A673 (cell line): ENCODE measurements around the gene RAPGEF2. TPM values are rescaled to one million over a fixed set of nuclear protein-coding genes. Genes with fewer than 3 reads are reported as not detected.

ENCODE experiments used
- BruUV-seq: library from RNA; stranded (reverse); fragments of 400-500 nt; replicated peaks from 2 replicates; lab custom pipeline; 2021; lab: Mats Ljungman, UMichigan
- CTCF ChIA-PET: fragments of 300-600 bp; sonication (Branson Sonifier 250); formaldehyde crosslinking; loops from one replicate; lab custom pipeline; 2022; ENCODE audit warnings: antibody characterized with exemption; lab: Charles Lee
- POLR2A ChIA-PET: fragments of 300-600 bp; sonication (Branson Sonifier 250); formaldehyde crosslinking; loops from one replicate; lab custom pipeline; 2022; ENCODE audit warnings: antibody characterized with exemption; ENCODE audit not compliant: low non-redundant PET; lab: Charles Lee
- DNase-seq: peaks from one replicate; pipeline ENCODE4 v3.0.0-alpha.2; 2015; ENCODE audit warnings: low spot score
- H3K27ac ChIP-seq: fragments of 200-600 bp; sonication (generic); 2 replicates; pipeline ENCODE4 v1.5.1; 2016; ENCODE audit warnings: mixed run types, low read depth, mild to moderate bottlenecking, mixed read lengths, antibody characterized with exemption, low read length; ENCODE audit not compliant: poor library complexity, severe bottlenecking
- H3K27me3 ChIP-seq: fragments of 200-600 bp; sonication (generic); replicated peaks from 2 replicates; pipeline ENCODE4 v1.6.1; 2017; ENCODE audit warnings: mixed run types, low read depth, mild to moderate bottlenecking, mixed read lengths, antibody characterized with exemption, low read length; ENCODE audit not compliant: insufficient read depth, poor library complexity
- H3K36me3 ChIP-seq: fragments of 200-600 bp; sonication (generic); 2 replicates; pipeline ENCODE4 v1.6.1; 2016; ENCODE audit warnings: mixed run types, mild to moderate bottlenecking, mixed read lengths, antibody characterized with exemption, low read length; ENCODE audit not compliant: insufficient read depth, poor library complexity, severe bottlenecking
- H3K4me1 ChIP-seq: fragments of 200-600 bp; sonication (generic); 2 replicates; pipeline ENCODE4 v1.6.1; 2017; ENCODE audit warnings: mixed run types, mild to moderate bottlenecking, mixed read lengths, antibody characterized with exemption, low read length; ENCODE audit not compliant: insufficient read depth, poor library complexity, severe bottlenecking
- H3K4me3 ChIP-seq: fragments of 200-600 bp; sonication (generic); 2 replicates; pipeline ENCODE4 v1.5.1; 2016; ENCODE audit warnings: low read depth, mixed run types, mild to moderate bottlenecking, mixed read lengths, low read length; ENCODE audit not compliant: poor library complexity, severe bottlenecking
- H3K9me3 ChIP-seq: fragments of 200-600 bp; sonication (generic); 2 replicates; pipeline ENCODE4 v1.6.1; 2016; ENCODE audit warnings: mixed run types, low read depth, mild to moderate bottlenecking, mixed read lengths, antibody characterized with exemption, low read length; ENCODE audit not compliant: poor library complexity, severe bottlenecking
- EZH2 ChIP-seq: fragments of 200-600 bp; sonication (generic); IDR thresholded peaks from 2 replicates; pipeline ENCODE4 v1.6.1; 2017; ENCODE audit warnings: borderline replicate concordance, low read depth, mild to moderate bottlenecking, mixed read lengths, antibody characterized with exemption, low read length; ENCODE audit not compliant: poor library complexity, severe bottlenecking
- intact Hi-C: fragments of 100-400 bp; cut with micrococcal nuclease; formaldehyde crosslinking; loops from one replicate; pipeline ENCODE4 v1.10.0; 2022; ENCODE audit not compliant: unreplicated experiment
- total RNA-seq: library from RNA; stranded (reverse); gene quantifications from 2 replicates; pipeline ENCODE4 v1.2.3, GENCODE V29; 2021
- TF ChIP-seq, protein P1 (sequence below): fragments of 300-800, 200-600 bp; sonication (generic); conservative IDR thresholded peaks from 2 replicates; pipeline ENCODE4 v1.5.1; 2017; ENCODE audit warnings: low read depth, mild to moderate bottlenecking, antibody characterized with exemption, low read length, moderate library complexity, mixed read lengths

Gene RAPGEF2
- total RNA-seq, 1 experiment from 2014 or later, result 31.9 TPM

GRCh38 chr4:159077702-159078495, 25.0 kb upstream of the RAPGEF2 start:
- CTCF ChIA-PET, result no interaction called here
- H3K27ac ChIP-seq, result no peak overlapping the region
- TF ChIP-seq, protein P1, sequence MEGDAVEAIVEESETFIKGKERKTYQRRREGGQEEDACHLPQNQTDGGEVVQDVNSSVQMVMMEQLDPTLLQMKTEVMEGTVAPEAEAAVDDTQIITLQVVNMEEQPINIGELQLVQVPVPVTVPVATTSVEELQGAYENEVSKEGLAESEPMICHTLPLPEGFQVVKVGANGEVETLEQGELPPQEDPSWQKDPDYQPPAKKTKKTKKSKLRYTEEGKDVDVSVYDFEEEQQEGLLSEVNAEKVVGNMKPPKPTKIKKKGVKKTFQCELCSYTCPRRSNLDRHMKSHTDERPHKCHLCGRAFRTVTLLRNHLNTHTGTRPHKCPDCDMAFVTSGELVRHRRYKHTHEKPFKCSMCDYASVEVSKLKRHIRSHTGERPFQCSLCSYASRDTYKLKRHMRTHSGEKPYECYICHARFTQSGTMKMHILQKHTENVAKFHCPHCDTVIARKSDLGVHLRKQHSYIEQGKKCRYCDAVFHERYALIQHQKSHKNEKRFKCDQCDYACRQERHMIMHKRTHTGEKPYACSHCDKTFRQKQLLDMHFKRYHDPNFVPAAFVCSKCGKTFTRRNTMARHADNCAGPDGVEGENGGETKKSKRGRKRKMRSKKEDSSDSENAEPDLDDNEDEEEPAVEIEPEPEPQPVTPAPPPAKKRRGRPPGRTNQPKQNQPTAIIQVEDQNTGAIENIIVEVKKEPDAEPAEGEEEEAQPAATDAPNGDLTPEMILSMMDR, result no peak
- no peak for TF ChIP-seq EZH2
- H3K36me3 ChIP-seq, result no peaks in the 10 kb centered on the region
- H3K9me3 ChIP-seq, result no peaks in the 10 kb centered on the region
- H3K27me3 ChIP-seq, result no peaks in the 10 kb centered on the region
- intact Hi-C loops, result no loop called here
- POLR2A ChIA-PET, result no interaction called here
- H3K4me3 ChIP-seq, result no peak overlapping the region
- peak; percentile 76 for DNase-seq
- no TSS peak for BruUV-seq
- no peaks in the 10 kb centered on the region for H3K4me1 ChIP-seq

- TF ChIP-seq, protein P1, result no peak
- TF ChIP-seq EZH2, result no peak
- Histone ChIP-seq H3K4me1 (no peaks in the 10 kb centered on the region), H3K4me3 (no peak overlapping the region), H3K36me3 (no peaks in the 10 kb centered on the region), H3K9me3 (no peaks in the 10 kb centered on the region), H3K27me3 (no peaks in the 10 kb centered on the region), H3K27ac (no peak overlapping the region)
- ChIA-PET POLR2A (no interaction called here), CTCF (no interaction called here)
- no peak for DNase-seq
- no TSS peak for BruUV-seq
- intact Hi-C loops, result no loop called here
Measured at GRCh38 chr4:159079074-159079473, 23.8 kb upstream of the RAPGEF2 start.

- intact Hi-C loops, result no loop called here
- TF ChIP-seq, protein P1, result no peak
- no peak for TF ChIP-seq EZH2
Measured at GRCh38 chr4:159086606-159087005, 16.3 kb upstream of the RAPGEF2 start.

More at GRCh38 chr4:159086606-159087005, 16.3 kb upstream of the RAPGEF2 start:
- Histone ChIP-seq H3K4me3 (no peak overlapping the region), H3K9me3 (no peaks in the 10 kb centered on the region), H3K36me3 (no peaks in the 10 kb centered on the region), H3K27me3 (no peaks in the 10 kb centered on the region), H3K27ac (no peak overlapping the region), H3K4me1 (no peaks in the 10 kb centered on the region)
- no peak for DNase-seq
- ChIA-PET CTCF (no interaction called here), POLR2A (no interaction called here)
- no TSS peak for BruUV-seq
